ENCODE data around the gene EID2B.

Gene EID2B

DNA sequence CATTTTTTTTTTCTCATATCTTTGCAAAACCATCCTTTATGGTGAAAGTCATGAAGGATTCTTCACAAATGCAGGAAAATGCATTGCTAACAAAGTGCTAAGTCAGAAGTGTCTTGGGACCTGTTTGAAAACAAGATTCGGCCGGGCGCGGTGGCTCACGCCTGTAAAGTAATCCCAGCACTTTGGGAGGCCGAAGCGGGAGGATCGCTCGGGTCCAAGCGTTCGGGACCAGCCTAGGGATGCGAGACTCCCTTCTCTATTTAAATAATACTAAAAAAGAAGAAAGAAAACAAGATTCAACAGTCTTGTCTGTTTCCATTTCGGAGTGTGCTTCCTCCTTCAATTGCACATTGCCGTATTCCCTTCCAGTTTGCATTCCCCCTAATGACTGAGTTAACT is 819 bp downstream of the EID2B start:
- no peak for DNase-seq (ENCODE audit: low read depth)

DNA sequence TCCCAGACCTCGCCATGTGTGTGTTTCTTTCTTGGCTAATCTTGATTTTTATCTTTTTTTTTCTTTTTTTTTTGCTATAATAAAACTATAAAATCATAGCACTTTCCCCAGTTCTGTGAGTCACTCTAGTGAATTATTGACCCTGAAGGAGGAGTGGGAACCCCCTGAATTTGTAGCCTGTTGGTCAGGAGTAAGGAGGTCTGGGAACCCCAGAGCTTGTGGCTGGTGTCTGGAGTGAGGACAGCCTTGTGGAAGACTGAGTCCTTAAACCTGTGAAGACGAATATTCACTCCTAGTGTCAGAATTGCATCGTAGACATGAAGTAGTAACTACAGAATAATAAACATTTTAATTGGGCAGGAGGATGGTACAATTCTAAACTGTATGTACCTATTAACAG is 7.4 kb downstream of the EID2B start:
- no peak for DNase-seq (ENCODE audit: low read depth)

DNA sequence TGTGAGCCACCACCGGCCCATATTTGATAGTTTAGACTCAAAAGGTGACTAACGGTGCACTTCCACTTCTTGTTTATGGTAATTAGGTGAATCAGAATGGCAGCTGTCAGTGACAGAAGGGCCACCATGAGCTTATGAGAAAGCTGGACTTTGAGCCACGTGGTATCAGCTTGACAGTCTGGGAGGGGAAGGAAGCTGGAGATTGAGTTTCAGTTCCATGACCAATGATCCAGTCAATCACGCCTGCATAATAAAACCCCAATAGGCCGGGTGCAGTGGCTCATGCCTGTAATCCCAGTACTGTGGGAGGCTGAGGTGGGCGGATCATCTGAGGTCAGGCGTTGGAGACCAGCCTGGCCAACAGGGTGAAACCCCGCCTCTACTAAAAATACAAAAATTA is 8.2 kb downstream of the EID2B start:
- DNase-seq (ENCODE audit: low read depth): no peak

DNA sequence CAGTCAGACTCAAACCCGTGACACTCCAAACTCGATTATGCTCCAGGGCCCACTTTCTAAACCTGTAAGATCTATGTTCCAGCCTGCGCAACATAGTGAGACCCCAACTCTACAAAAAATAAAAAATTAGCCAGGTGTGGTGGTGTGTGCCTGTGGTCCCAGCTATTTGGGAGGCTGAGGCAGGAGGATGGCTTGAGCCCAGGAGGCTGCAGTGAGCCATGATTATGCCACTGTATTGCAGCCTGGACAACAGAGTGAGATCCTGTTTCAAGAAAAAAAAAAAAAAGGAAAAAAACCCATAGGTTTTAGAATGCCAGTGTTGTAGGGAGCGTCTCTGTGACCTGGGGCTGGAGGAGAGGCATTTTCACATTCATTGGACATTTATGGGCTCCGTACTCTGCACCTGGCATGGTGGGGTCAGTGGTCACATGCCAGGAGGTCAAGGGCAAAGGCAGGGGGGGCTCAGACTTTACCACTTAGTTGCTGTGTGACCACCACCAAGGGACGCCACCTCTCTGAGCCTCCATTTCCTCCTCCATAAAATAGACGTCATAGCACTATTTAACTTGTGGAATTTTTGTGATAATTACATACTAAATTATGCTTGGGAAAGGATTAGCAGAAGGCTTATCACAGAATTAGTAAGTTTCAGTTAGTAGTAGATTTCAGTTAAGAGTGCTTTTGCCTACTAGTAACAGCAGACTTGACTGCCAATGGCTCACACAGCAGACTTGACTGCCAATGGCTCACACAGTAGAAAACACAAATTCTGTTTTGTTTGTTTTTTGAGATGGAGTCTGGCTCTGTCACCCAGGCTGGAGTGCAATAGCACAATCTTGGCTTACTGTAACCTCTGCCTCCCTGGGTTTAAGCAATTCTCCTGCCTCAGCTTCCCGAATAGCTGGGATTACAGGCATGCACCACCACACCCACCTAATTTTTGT is 11.8 kb downstream of the EID2B start:
- DNase-seq (ENCODE audit: low read depth): no peak

DNA sequence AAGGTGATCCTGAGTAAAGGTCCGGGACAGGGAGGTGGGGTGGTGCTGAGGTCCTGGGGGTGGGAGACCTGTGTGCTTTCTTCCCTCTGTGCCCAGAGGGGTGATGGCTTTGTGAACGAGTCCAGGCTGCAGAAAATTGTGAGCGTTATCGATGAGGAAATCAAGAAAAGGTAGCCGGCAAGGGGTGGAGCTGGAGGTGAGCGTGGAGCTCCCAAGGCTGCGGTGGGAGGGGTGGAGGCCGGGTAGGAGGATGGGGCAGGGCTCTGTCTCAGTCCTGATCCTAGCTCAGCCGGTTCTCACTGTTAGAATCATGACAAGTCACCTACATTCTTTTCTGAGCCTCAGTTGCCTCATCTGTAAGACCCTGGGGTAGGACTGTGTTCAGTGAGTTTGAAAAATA is 13.7 kb downstream of the EID2B start:
- no peak for DNase-seq (ENCODE audit: low read depth)

DNA sequence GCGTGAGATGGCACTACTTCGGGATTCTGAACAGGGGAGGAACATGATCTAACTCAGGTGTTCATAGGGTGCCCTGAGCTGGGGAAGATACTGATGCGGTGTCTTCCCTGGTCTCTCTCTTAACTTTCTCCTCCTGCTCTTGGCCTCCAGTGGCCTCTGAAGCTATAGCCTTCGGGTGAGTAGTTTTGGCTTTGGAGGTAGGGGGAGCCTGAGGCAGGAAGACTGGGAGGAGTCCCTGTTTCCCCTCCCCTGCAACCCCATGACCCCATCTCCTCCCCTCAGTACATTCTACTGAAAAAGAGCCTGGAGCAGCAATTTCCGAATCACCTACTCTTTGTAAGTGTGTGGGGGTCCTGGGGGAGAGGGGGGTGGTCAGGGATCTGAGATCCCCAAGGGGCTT is 14.2 kb downstream of the EID2B start:
- DNase-seq (ENCODE audit: low read depth): no peak

DNA sequence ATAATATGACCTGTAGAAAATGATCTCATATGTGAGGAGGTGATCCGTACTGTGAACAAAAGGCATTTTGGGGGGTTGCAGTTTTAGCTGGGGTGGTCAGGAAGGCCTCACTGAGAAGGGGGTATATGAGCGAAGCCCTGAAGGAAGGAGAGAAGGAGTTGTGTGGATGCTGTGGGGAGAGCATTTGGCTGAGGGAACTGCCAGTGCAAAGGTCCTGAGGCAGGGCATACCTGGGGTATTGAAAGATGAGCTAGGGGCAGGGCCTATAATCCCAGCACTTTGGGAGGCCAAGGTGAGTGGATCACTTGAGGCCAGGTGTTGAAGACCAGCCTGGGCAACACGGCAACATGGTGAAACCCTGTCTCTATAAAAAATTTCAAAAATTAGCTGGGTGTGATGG is 15.2 kb downstream of the EID2B start:
- no peak for DNase-seq (ENCODE audit: low read depth)

DNA sequence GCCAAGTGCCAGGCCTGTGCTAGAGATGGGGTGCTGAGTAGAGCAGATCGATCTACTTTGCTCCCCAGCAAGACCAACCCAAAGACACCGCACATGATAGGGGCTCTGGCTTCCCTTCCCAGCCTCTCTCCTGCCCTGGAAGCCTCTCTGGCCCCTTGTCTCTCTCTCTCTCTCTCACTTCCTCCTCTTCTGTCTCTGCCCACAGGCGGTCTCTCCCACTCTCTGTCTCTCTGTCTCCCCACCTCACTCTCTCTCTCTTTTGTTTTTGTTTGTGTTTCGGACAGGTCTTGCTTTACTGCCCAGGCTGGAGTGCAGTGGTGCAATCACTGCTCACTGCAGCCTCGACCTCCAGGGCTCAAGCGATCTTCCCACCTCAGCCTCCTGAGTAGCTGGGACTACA is 16.4 kb downstream of the EID2B start:
- DNase-seq (ENCODE audit: low read depth): no peak

DNA sequence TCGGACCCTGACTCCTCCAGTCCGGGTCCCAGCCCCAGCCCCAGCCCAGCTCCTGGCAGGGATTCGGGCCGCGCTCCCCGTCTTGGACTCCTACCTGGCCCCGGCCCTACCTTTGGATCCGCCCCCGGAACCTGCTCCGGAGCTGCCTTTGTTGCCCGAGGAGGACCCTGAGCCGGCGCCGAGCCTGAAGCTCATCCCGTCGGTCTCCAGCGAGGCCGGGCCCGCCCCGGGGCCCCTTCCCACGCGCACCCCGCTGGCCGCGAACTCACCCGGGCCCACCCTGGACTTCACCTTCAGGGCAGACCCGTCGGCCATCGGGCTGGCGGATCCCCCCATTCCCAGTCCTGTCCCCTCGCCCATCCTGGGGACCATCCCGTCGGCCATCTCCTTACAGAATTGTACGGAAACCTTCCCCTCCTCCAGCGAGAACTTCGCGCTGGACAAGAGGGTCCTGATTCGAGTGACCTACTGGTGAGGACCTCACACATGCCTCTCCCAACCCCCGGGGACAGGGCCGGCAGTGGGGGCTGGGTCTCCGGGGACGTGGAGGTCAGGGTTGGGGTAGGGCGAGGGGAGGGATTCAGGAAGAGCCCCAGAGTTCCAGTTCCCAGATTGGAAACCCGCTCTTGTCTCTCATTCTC is 17.0 kb downstream of the EID2B start:
- DNase-seq (ENCODE audit: low read depth): no peak

DNA sequence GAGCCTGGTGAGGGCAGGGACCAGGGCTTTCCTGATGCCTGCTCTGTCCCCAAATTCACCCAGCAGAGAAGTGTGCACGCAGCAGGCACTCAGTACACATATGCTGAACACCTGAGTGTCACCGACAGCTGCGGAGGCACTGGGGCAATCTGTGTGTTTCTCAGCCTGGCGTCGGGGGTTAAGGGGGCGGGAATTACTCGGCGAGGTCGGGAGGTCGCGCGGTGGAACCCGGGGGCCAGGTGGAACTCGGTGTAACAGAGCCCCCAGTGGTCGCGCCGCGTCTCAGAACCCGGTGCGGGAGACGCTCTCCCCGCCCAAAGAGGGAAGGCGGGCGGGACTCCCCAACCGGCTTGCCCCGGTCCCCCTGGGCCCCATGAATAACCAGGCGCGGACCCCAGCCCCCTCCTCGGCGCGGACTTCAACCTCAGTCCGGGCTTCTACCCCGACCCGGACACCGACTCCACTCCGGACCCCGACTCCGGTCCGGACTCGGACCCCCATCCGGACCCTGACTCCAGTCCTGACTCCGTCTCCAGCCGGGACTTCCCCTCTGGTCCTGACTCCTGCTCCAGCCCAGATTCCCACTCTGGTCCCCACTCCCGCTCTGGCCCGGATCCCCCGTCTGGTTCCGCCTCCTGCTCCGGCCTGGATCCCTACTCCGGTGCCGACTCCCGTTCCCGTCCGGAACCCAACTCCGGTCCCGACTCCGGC is 17.7 kb downstream of the EID2B start, which contains the start of gene SELENOV:
TSS of gene SELENOV (plus strand) at position 300 of the 711 bp plus-strand sequence. CDS start at position 374, 74 bp downstream.
- DNase-seq (ENCODE audit: low read depth): no peak

DNA sequence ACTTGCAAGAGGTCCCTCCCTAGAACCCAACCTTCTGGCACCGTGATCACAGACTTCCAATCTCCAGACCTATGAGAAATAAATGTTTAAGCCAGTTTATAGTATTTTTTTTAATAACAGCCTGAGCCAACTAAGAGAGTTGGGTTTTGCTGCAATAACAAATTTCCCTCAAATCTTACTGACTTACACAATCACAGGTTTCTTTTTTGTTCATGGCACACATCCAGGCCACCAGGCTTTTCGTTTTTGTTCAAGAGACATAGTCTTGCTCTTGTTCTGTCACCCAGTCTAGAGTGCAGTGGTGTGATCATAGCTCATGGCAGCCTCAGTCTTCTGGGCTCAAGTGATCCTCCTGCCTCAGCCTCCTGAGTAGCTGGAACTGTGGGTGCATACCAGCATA is 19.7 kb downstream of the EID2B start:
- no peak for DNase-seq (ENCODE audit: low read depth)

DNA sequence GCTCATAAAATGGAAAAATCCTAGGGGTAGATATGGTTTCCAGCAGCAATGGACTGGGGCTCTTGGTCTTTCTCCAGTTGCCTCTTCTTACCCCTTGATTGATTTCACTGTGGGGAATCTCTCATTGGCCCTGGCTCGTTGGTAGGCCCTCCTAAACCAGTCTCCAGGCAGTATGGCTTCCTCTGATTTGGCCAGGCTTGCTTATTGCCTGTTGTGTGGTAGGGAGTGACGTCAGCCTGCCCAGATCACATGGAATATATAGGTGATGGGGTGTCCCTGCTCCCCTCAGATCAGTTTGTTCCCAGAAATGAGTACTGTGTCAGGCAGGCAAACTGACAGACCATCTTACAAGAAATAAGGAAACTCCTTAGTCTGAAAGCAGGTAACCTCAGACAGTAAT is 23.4 kb downstream of the EID2B start:
- no peak for DNase-seq (ENCODE audit: low read depth)

DNA sequence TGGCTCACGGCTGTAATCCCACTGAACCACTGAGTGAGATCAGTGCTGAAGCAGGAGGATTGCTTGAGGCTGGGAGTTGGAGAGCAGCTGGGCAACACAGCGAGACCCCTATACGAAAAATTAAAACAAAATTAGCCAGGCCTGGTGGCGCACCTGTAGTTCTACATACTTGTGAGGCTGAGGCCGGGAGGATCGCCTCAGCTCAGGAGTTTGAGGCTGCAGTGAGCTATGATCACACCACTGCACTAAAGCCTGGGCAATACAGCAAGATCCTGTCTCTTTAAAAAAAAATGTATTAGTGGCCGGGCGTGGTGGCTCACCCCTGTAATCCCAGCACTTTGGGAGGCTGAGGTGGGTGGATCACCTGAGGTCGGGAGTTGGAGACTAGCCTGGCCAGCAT is 24.0 kb downstream of the EID2B start:
- no peak for DNase-seq (ENCODE audit: low read depth)

DNA sequence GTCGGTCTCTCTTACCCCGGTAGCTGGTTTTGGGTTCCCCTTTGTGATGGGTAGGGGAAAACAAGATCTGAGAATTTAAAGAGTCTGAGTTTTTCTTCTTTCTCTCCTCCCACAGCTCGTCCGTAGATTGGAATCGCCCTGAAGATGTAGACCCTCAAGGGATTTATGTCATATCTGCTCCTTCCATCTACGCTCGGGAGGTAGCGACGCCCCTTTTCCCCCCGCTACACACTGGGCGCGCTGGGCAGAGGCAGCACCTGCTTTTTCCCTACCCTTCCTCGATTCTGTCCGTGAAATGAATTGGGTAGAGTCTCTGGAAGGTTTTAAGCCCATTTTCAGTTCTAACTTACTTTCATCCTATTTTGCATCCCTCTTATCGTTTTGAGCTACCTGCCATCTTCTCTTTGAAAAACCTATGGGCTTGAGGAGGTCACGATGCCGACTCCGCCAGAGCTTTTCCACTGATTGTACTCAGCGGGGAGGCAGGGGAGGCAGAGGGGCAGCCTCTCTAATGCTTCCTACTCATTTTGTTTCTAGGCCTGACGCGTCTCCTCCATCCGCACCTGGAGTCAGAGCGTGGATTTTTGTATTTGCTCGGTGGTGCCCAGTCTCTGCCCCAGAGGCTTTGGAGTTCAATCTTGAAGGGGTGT is 24.8 kb downstream of the EID2B start:
- no peak for DNase-seq (ENCODE audit: low read depth)

DNA sequence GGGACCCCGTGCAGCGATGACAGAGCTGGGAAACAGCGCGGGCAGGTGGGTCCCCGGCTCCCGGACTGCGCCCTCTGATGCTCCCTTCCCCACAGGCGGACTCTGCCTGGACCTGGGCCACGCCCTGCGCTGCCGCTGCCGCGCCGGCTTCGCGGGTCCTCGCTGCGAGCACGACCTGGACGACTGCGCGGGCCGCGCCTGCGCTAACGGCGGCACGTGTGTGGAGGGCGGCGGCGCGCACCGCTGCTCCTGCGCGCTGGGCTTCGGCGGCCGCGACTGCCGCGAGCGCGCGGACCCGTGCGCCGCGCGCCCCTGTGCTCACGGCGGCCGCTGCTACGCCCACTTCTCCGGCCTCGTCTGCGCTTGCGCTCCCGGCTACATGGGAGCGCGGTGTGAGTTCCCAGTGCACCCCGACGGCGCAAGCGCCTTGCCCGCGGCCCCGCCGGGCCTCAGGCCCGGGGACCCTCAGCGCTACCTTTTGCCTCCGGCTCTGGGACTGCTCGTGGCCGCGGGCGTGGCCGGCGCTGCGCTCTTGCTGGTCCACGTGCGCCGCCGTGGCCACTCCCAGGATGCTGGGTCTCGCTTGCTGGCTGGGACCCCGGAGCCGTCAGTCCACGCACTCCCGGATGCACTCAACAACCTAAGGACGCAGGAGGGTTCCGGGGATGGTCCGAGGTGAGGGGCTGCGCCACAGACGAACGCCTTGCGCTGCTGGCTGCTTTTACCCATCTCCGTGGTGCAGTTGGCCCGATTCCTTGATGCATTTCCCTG is 25.5 kb downstream of the EID2B start:
- peak; percentile 58 for DNase-seq (ENCODE audit: low read depth)

DNA sequence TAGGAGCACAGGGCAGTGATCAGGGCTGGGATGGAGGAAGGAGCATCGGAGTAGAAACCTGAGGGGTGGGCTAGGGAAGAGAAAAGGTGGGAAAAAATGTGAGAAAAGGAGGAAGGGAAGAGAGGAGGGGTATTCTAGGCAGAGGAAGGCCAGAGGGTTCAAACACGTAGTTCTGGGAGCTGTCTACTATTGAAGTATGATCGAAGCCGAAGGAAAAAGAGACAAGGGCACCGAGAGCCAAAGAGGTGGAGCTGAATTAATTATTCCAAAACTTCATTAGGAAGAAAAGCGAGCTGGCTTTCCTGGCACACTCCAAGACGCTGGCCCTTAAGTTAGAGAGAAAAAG is 26.1 kb downstream of the EID2B start:
- DNase-seq (ENCODE audit: low read depth): no peak

DNA sequence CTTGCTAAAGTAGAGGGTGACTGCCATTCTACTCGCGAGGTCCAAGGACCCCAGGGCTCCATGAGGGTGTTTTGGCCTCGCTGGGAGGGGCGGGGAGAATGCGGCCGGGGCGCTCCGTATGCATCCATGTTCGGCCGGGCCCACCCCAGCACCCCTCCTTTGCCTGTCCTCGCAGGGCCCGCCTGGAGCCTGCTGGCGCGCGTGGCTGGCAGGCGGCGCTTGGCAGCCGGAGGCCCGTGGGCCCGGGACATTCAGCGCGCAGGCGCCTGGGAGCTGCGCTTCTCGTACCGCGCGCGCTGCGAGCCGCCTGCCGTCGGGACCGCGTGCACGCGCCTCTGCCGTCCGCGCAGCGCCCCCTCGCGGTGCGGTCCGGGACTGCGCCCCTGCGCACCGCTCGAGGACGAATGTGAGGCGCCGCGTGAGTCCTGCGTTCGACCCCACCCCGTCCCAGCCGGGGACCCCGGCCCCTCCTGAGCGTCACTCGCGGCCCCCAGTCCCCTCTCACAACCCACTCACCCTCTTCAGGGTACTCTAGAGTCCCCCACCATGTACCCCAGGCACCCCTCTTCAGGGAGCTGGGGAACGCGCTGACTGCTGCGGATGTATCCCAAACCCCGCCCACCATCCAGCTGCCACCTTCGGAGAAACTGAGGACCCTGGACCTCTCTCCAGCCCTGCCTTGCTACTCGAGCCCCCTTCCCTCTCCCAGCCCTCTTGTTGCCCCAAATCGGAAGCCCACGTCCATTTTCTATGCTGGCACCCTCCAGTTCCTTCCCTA is 29.8 kb downstream of the EID2B start:
- peak; percentile 73 for DNase-seq (ENCODE audit: low read depth)

DNA sequence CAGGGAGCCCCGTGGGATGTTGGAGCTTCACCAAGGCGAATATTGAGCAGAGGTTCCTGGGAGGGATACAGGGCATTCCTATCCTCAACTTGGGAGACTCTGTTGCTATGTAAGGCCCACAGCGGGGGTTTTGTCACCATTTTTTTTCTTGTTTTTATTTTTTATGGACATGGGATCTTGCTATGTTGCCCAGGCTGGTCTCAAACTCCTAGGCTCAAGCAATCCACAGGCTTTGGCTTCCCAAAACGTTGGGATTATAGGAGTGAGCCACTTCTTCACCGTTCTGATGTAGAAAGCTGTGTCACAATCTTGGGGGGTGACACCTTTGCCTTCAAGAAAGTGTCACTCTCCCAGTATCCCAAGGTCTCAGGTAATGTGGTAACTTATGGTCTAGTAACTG is 31.3 kb downstream of the EID2B start:
- DNase-seq (ENCODE audit: low read depth): no peak

DNA sequence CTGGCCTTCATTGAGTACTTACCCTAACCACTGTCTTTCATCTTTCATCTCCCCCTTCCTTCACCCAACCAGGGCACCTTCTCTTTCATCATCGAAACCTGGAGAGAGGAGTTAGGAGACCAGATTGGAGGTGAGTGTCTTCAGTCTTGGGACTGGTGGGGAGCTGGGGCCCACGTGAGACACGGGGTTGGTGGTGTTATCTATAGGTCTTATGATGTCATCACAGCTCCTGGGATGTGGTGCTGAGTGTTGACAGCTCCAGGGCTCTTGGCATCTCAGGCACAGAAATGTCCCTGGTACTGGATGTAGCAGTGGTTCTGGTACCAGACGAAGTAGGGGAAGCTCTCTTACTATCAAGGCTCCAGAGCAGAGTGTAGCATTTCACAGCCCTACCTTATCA is 32.1 kb downstream of the EID2B start:
- DNase-seq (ENCODE audit: low read depth): no peak

DNA sequence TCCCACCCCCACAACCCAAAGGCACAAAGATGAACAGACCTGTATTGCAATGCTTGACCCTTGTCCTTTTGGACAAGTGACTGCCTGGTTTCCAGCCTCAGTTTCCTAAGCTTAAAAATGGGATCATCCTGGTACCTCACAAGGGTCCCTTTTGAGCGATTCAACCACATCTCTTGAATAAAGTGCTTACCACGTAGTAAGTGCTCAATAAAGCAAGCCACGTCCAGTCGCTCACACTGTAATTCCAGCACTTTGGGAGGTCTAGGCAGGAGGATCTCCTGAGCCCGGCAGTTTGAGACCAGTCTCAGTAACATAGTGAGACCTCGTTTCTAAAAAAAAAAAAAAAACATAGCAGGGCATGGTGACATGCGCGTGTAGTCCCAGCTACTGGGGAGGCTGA is 32.7 kb downstream of the EID2B start:
- DNase-seq (ENCODE audit: low read depth): no peak
